NCI-H2171 treated with DMSO at 0.1 percent for 48 hours (cell line): ENCODE results near the gene TRA2B.
A peak's percentile ranks its signal among the peaks of the same experiment; 100 is the strongest.
"Not testable (repeated sequence)": the region's sequence is repeated elsewhere in the genome, so short reads cannot be mapped to it uniquely, and the experiment has no call there.

Source experiments
- DNase-seq: peaks from one replicate; lab custom pipeline; 2025; lab: John Stamatoyannopoulos, UW

Gene TRA2B

DNA sequence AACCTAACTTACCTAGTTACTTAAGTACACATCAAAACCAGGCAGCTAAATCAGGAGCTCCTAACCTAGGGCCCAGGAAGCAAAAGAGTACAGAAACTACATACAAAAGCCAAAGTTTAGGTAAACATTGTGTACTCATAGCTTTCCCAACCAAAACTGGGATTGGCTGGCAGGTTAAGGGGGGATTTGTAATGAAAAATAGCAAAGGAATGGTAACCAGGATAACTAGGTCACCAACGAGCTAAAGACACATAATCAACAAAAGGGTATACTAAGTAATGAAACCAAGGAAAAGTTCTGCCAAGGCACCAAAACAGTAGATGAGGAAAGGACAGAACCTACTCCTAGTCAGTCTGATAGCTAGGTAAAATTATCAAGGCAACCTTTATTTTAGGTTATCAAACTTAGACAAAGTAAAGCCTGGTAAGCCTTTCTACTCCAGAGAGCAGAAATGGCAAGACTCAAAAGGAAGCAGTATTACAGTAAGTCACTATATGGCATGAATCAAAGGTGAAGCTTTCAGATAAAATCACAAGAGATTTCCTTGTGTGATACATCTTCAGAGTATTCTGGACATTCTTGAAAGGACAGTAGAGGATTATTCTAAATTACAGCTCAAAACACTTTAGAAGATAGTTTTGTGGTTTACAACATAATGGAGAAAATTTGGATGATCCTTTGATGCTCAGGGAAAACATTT, 10.2 kb downstream of the TRA2B start:
- DNase-seq: no peak

DNA sequence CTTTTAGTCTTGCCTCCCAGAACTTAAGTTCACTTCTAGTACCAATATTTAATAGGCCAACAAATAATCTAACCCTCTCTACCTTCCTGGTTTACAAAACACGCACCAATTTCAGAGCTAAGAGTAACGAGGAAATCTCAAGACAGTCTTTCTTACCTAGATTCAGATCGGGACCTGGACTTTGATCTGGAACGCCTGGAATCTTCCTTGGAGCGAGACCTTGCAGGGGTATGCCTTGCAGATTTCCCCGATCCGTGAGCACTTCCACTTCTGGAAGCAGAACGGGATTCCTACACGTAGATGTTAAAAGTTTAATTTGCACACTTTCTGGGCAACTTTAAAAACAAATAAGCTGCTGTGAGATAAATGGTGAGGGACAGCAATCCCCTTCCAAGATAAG, 11.4 kb downstream of the TRA2B start:
- DNase-seq: no peak

DNA sequence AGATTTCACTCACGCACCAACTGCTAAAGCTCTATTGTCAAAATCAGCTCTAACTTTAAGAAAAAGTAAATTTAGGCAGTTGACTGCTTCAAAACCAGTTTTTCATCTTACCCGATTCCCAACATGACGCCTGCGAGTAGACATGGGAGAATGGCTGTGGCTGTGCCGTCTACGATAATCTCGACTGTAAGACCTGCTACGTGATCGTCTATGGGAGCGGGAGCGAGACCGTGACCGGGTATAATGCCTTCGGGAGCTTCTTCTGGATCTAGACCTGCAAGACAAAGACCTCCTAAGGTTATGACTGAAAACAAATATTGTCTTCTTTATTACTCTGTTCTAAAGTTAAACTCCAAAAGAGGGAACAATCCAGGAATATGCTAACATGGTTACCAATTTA, 12.5 kb downstream of the TRA2B start:
- DNase-seq: no peak

DNA sequence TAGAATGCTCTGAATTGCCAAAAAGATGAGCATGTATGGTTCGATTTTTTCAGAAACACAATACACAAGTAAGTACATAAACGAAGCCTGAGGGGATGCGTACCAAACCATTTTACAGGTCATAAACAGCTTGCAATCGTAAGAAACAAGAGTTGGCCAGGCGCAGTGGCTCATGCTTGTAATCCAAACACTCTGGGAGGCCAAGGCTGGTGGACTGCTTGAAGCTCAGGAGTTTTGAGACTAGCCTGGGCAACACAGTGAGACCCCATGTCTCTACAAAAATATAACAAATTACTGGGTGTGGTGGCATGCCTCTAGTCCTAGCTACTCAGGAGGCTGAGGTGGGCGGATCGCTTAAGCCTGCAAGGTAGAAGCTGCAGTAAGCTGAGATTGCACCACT, 13.4 kb downstream of the TRA2B start:
- no peak for DNase-seq

DNA sequence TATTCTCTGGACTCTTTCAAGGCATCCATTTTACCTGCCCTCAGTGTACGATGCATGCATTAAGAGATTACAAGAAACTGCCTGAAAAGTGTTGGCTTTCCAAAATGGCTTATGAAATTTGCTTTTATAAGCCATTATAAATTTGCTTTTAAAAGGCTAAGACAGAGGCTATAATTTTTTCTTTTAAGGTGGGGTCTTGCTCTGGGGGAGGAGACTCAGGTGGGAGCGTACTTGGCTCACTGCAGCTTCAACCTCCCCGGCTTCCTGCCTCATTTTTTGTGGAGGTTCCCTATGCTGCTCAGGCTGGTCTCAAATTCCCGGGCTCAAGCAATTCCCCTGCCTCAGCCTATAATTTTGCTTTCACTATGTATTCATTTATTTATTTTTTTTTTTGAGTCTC, 17.6 kb downstream of the TRA2B start:
- no peak for DNase-seq

DNA sequence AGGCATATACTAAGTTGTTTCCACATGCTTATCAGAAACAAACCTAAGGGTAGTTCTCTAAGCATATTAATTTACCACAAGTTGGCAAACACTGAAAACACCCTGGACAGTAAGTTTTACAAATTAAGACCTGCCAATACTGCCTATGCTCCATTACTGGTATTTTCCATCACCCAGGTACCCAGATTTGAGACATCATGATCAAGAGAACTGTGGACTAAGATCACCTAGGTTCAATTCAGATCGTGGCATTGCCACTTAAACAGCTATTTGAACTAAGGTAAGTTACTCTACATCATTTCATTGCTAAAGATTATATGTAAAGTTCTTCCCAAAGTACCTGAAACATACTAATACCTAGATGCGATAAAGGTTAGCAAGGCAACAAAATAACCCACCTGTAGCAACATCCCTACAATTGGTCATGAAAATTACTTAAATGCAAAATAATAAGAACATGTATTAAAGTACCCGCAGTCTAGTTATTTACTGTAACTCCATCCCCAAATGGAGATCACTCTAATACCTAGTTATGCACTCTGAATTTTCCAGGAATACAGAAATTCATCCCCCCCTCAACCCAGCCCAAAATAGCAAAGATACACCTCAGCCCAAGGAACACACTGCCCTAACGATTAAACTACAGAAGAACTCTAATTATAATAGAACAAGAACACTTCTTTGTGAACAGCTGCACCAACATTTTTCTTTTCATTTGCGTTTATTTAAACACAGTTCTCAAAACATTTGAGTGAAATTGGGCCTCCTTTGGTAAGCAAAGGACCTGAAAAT, 21.6 kb downstream of the TRA2B start:
- no peak for DNase-seq

DNA sequence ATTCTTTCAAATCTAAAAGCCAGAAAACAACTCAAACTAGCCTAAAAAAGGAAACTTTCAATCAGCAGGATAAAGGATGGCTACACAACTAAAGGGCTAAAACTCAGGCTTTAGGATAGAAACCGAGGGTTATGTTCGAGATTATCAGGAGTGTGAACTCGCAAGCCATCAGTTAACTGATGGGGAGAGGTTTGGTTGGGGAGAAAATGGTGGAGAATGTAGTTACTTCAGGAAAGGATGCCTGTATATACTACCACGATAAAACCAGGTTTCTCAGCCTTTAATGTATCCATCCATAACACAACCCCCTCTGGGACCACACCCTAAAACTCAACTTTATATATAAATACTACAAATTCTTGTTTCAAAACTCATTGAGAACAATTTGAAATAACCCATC, 22.2 kb downstream of the TRA2B start:
- DNase-seq: no peak

DNA sequence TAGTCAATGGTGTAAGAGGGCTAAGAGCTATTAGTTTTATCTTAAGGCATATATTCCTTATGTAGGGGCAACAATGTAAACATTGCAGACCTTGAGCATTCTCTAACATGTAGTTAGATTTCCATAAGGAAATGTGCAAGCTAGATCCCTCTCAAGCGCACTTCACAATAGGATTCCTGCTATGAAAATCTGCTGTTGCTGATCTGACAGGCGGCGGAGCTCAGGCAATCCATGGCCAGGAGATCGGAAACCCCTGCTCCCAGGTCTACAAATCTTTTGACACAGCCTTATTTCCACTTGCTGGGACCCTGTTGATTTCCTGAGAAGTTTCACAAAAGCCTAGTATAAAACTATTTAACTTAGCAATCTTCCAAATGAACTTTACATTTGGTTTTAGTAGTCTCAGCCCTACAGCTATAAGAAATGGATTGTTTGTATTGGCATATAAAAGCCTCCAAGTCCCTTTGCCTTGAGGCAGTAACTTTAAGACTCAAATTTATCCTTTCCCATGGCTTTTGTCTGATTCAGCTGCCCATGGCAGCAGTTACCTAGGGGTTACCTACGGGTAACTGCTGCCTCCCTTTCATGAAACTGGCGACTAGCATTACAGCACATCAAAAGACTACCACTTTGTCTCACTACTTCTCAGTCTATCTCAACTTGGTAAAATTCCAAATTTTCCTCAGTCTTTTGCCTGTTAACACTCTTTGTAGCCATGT, 22.7 kb downstream of the TRA2B start:
- no peak for DNase-seq

DNA sequence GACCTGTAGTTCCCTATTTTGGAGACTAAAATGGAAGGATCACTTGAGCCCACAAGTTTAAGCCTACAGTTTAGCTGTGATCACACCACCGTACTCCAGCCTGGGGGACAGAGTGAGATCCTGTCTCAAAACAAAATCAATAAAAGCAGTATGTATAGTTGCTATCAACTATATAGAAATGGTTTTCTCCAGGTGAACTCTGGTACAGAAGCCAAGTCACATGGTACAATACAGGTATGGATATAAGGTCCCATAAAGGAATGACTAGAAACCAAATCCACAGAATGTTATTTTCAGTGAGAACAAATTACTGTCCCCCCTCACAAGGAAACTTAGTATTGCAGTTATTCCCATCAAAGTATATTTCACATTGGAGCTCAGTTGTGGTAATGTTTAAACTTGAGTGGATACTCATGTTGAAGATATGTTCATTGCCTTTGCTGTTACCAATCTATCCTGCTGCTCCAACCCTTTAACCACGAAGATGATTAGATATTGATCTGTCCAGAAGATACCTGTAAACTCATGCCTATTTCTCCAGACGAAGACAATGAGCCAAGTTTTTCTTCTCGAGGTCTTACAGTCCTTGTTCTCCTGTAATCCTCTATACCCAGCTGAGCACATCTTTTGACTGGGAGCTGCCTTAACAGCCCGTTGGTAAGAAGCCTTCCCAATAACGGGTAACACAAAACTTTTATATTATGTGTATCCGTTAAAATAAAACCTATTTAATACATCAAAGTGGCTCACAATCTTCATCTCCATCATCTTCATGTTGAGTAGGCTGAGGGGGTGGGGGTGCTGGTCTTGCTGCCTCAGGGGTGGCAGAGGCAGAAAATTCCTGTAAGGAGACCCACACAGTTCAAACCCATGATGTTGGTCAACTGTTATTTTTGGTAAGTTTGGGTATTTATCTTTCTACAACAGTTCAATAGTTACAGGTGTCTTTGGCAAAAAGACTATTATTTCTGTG, 24.6 kb downstream of the TRA2B start:
- DNase-seq: peak; percentile 50

DNA sequence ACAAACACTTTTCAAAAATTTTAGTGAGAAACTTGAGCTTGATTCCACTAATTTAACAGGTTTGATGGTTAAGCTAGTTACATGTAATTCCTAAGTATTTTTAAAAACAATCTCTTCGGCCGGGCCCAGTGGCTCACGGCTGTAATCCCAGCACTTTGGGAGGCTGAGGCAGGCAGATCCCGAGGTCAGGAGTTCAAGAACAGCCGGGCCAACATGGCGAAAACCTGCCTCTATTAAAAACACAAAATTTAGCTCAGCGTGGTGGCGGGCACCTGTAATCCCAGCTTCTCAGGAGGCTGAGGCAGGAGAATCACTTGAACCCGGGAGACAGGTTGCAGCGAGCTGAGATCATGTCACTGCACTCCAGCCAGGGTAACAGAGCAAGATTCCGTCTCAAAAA, 25.3 kb downstream of the TRA2B start:
- no peak for DNase-seq

DNA sequence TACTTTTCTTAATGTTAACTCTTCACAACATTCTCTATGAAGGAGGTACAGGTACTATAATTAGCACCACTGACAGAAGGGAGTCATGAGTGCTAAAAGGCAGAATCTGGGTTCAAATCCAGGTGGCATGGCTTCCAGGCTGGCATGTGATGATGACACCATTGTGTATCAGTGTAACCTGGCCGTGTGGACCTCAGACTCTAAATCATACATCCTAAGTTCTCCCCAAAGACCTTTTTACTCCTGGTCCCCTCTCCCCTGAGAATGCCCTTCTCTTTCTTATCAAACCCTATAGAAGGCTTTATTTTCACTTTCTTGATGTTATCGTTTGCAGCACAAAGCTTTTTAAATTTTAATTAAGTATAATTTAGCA, 26.8 kb downstream of the TRA2B start:
- DNase-seq: not testable (repeated sequence)

DNA sequence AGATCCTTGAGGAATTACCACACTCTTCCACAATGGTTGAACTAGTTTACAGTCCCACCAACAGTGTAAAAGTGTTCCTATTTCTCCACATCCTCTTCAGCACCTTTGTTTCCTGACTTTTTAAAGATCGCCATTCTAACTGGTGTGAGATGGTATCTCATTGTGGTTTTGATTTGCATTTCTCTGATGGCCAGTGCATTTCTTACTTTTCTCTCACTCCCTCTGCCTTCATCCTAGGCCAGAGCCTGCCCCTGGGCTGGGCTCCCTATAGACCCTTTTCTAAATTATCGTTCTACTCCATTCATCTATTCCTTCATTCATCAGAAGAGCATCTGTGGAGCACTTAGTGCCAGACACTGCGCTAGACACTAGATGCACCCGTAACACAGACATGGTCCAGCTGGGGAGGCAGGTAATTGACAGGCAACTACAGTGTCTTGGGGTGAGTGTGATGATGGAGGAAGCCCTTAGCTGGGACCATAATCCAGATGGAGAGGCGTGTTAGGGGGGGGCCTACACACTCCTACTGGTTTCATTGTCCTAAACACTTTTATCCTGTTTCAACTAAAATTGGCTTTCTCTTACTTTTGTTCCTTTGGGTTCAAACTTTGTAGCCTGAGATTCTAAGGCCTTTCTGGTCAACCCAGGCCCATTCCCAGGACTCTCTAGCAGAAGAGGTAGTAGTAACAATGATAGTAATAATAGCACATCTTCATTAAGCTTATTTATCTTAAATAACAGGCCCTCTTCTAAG, 27.3 kb downstream of the TRA2B start:
- DNase-seq: not testable (repeated sequence)

DNA sequence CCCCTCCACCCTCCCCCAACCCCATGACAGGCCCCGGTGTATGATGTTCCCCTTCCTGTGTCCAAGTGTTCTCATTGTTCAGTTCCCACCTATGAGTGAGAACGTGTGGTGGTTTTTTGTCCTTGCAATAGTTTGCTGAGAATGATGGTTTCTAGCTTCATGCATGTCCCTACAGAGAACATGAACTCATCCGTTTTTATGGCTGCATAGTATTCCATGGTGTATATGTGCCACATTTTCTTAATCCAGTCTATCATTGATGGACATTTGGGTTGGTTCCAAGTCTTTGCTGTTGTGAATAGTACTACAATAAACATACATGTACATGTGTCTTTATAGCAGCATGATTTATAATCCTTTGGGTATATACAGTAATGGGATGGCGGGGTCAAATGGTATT, 27.9 kb downstream of the TRA2B start:
- not testable (repeated sequence) for DNase-seq

DNA sequence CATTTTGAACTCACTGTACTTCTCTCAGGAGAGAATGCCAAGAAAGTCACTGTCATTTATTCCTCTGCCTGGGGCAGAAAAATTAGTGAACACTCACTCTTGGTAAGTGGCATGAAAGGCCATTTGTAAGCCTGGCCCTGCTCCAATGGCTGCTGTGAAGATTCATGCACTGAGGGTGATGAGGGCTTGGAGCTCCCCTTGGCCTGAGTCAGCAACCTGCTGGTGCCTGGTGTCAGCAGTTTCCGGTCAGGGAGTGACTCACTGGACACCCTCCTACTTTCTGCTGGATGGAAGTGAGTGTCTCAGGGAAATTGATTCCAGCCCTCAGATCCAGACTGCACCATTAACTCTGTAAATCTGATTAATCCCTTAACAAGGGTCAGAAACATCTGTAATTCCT, 37.6 kb downstream of the TRA2B start:
- no peak for DNase-seq

DNA sequence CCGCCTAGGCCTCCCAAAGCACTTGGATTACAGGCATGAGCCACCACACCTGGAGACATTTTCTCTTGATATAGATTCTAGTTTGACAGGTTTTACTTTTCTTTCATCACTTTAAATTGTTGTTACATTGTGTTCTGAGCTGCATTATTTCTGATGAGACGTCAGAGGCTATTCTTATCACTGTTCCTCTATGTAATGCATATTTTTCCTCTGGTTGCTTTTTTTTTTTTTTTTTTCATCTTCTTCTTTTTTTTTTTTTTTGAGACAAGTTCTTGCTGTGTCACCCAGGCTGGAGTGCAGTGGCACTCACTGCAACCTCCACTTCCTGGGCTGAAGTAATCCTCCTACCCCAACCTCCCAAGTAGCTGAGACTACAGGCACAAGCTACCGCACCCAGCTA, 41.2 kb downstream of the TRA2B start:
- no peak for DNase-seq

DNA sequence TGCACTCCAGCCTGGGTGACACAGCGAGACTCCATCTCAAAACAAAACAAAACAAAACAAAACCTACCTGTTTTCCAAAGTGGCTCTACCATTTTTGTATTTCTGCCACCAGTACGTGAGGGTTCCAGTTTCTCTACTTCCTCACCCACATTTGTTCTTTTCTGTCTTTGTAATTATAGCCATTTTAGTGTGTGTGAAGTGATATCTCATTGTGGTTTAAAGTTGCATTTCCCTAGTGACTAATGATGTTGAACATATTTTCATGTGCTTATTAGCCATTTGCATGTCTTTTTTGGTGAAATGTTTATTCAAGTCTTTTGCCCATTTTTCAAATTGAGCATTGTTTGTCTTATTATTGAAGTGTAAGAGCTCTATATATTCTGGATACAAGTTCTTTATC, 50.7 kb downstream of the TRA2B start:
- DNase-seq: no peak

DNA sequence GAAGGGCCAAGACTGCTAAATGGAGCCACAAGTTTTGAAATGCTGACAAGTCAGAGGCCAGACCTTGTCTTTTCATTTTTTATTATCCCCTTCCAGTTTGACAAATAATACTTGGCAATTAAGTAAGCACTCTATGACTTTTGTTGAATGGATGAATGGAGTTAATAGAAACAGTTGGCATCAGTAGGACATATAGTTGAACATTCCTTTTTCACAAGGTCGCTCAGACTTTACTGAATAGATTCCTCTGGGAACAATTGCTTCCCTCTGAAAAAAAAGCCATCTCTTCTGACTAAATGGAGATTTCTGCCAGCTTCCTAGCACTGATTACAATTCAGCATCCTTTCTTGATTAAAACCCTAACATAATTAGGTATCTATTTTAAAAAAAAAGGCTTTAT, 53.2 kb downstream of the TRA2B start:
- no peak for DNase-seq

DNA sequence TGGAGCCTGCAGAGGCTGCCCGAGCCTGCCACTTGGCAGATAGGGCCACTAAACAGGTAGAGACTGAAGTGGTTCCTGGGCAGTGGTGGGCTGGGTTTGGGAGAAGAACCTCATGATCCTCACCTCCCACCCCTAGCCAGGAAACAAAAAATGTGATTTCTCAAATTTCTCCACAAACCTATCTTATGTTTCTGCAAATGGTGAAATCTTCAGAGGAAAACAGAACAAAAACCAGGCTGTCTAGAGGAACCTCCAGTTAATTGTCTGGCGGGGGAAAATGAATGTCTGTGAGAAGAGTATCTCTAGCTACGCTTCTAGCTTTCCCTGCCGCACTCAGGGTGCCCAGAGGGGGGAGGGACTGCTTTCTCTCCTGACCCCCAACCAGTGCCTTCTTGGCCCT, 55.9 kb downstream of the TRA2B start:
- DNase-seq: no peak

DNA sequence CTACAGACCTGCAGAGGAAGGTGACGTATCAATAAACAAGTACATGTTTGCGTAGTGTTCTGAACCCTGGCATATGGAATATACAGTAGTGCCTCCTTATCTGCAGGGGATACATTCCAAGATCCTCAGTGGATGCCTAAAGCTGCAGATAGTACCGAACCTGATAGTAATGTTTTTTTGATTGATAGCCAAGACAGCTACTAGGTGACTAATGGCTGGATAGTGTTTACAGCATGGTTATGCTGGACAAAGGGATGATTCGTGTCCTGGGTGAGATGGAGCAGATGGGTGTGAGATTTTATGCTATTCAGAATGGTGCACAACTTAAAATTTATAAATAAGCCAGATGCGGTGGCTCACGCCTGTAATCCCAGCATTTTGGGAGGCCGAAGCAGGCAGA, 57.2 kb downstream of the TRA2B start:
- DNase-seq: no peak

DNA sequence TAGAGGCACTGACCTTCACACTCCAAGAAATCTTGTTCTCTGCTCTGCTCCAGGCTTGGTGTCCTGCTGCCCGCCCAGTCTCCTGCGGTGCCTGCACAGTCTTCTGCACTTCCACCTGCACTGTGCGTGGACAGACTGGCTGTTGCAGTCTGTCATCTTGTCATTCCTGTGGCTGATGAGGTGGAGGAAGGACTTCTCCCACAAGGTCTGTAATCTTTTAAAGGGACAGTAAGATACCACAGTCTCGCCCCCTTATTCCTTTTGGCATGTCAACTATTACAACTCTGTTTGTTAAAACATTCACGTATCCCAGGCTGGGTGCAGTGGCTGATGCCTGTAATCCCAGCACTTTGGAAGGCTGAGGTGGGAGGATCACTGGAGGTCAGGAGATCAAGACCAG, 58.9 kb downstream of the TRA2B start:
- DNase-seq: no peak

DNA sequence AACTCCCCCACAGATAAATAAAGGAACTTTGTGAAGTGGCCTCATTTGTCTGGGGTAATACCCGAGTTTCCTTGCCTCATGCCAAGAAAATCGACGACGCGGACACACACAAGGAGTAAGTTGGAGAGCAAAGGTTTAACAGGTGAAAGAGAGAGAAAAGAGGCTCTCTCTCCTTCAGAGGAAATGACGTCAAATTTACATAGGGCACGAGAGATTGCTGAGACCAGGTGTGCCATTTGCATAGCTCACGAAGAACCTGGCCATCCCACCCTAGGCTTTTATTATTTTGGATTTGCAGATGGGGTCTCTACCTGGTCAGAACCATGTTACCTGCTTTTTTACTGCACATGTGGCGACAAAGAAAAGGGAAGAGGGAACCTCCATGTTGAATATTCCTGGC, 63.7 kb downstream of the TRA2B start:
- no peak for DNase-seq
